Hematopoietic multipotent progenitor cell treated with erythropoietin and hydrocortisone succinate and interleukin-3 and kit ligand, for 15 days (in vitro differentiated cells): Measurements from ENCODE around the gene KIAA2012.

Experiments used
- DNase-seq: peaks from one replicate; pipeline ENCODE4 v3.0.0-alpha.2; 2015; ENCODE audit warnings: low spot score

KIAA2012 gene

GRCh38 chr2:202152104-202152715 lies 79.2 kb downstream of the KIAA2012 start:
- DNase-seq: no peak

GRCh38 chr2:202154613-202155012 lies 81.6 kb downstream of the KIAA2012 start:
- DNase-seq: no peak

- no peak for DNase-seq
Measured at GRCh38 chr2:202157211-202157990, 84.3 kb downstream of the KIAA2012 start.

- DNase-seq: no peak
Measured at GRCh38 chr2:202158796-202159195, 85.7 kb downstream of the KIAA2012 start.

GRCh38 chr2:202161151-202161835 lies 88.2 kb downstream of the KIAA2012 start:
- DNase-seq: no peak

- no peak for DNase-seq
Measured at GRCh38 chr2:202164411-202164810, 91.4 kb downstream of the KIAA2012 start.

GRCh38 chr2:202165208-202165607 lies 92.2 kb downstream of the KIAA2012 start:
- no peak for DNase-seq

GRCh38 chr2:202165945-202166344 lies 92.9 kb downstream of the KIAA2012 start:
- no peak for DNase-seq

- DNase-seq: no peak
Measured at GRCh38 chr2:202169131-202169530, 96.1 kb downstream of the KIAA2012 start.

GRCh38 chr2:202169832-202170424 lies 96.9 kb downstream of the KIAA2012 start:
- DNase-seq: no peak

GRCh38 chr2:202171241-202171825 lies 98.3 kb downstream of the KIAA2012 start:
- DNase-seq: no peak

- DNase-seq: no peak
Measured at GRCh38 chr2:202172439-202173211, 99.6 kb downstream of the KIAA2012 start.

GRCh38 chr2:202178346-202178958 lies 105.4 kb downstream of the KIAA2012 start:
- peak; percentile 63 for DNase-seq

- DNase-seq: no peak
Measured at GRCh38 chr2:202184557-202184956, 111.5 kb downstream of the KIAA2012 start.

- DNase-seq: no peak
Measured at GRCh38 chr2:202185156-202185555, 112.1 kb downstream of the KIAA2012 start.

GRCh38 chr2:202186641-202187202 lies 113.7 kb downstream of the KIAA2012 start:
- no peak for DNase-seq

GRCh38 chr2:202187570-202187969 lies 114.5 kb downstream of the KIAA2012 start:
- no peak for DNase-seq

GRCh38 chr2:202193305-202193704 lies 120.2 kb downstream of the KIAA2012 start:
- DNase-seq: no peak

GRCh38 chr2:202193881-202194353 lies 120.9 kb downstream of the KIAA2012 start:
- no peak for DNase-seq

- DNase-seq: no peak
Measured at GRCh38 chr2:202194418-202194817, 121.4 kb downstream of the KIAA2012 start.

- DNase-seq: no peak
Measured at GRCh38 chr2:202196727-202197126, 123.7 kb downstream of the KIAA2012 start.
